HPDE6-E6E7 (cell line): Measurements from ENCODE around the gene LHFPL3.

Experiments used
- DNase-seq: peaks from one replicate; pipeline ENCODE4 v3.0.0; 2011; ENCODE audit warnings: missing footprints; ENCODE audit errors: extremely low spot score

Gene LHFPL3

GRCh38 chr7:104371216-104371979, 43.0 kb downstream of the LHFPL3 start:
- no peak for DNase-seq

GRCh38 chr7:104371980-104372357, 43.6 kb downstream of the LHFPL3 start:
- no peak for DNase-seq

- DNase-seq, result no peak
Measured at GRCh38 chr7:104382616-104383015, 54.2 kb downstream of the LHFPL3 start.

- DNase-seq, result no peak
Measured at GRCh38 chr7:104386943-104387342, 58.5 kb downstream of the LHFPL3 start.

GRCh38 chr7:104388222-104388621, 59.8 kb downstream of the LHFPL3 start:
- DNase-seq, result no peak

- DNase-seq, result no peak
Measured at GRCh38 chr7:104395162-104395561, 66.8 kb downstream of the LHFPL3 start.

DNA sequence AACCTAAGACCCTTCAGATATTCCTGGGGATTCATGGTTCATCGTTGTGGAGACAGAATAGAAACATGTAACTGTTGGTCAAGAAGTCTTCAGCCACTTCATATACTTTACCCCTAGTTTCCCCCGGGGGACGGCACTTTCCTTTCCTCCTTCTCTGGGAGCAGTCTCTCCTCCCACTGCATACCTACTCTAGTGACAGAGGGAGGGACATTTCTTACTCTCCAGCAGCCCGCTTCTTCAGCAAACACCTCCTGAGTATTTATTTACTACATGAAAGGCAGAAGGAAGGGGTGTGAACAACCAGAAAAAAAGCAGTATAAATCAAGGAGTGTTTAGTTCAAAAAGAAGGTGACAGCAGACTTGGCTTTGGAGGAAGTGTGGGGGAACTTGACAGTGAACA, 69.0 kb downstream of the LHFPL3 start:
- no peak for DNase-seq

GRCh38 chr7:104408371-104408770, 80.0 kb downstream of the LHFPL3 start:
- DNase-seq, result no peak

DNA sequence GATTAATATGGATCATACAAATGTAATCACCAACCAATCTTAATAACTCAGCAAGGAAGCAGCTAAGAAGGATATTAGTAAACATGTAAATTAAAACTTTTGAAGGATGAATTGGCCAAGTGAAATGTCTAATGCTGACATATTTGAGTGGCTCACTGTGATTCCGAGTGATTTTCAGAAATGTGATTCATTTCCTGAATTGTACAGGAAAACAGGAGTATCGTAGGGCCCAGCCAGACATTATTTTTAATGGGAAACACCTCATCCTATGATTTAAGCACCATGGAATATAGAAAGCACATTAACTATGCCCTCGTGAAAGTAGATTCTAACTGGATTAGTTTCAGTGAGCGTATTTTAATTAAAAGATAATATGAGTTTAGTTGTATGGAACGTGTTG, 82.3 kb downstream of the LHFPL3 start:
- no peak for DNase-seq

- no peak for DNase-seq
Measured at GRCh38 chr7:104412911-104413310, 84.5 kb downstream of the LHFPL3 start.

- DNase-seq, result no peak
Measured at GRCh38 chr7:104414216-104414615, 85.8 kb downstream of the LHFPL3 start.

DNA sequence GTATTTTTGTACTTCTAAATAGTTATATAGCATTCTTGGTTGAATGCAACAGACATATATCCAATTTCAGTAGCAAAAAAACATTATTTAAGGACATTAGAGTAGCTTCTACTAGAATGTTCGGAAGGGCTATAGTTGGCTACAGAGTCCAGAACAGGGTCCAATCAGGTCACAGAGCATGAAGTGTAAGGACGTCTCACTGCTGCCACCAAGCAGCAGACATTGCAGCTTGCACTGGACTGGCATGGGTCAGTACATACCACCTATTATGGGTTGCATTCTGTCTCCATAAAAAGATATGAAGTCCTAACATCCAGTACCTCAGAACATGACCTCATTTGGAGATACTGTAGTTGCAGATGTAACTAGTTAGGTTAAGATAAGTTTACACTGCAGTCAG, 87.3 kb downstream of the LHFPL3 start:
- no peak for DNase-seq

- DNase-seq, result no peak
Measured at GRCh38 chr7:104416866-104417393, 88.5 kb downstream of the LHFPL3 start.

GRCh38 chr7:104431930-104432329, 103.5 kb downstream of the LHFPL3 start:
- DNase-seq, result no peak

- DNase-seq, result no peak
Measured at GRCh38 chr7:104434129-104434528, 105.7 kb downstream of the LHFPL3 start.

GRCh38 chr7:104442481-104442880, 114.1 kb downstream of the LHFPL3 start:
- DNase-seq, result no peak

- DNase-seq, result no peak
Measured at GRCh38 chr7:104444017-104444416, 115.6 kb downstream of the LHFPL3 start.

DNA sequence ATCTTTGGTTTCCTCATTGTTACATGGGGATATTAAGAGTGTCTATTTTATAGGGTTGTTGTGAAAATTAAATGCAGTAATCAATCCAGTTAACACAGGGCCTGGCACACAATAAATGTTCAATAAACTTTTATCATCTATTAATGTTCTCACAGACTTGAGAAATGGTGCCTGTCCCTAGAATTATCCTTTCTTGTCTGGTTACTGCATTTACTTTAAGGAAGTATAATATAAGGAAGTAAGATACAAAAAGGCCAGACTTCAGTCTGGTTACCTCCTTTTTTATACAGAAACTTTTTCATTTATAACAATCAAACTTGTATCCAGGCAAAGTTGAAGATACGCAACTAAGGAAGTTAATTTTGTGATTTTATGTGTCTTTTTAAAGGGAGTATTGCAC, 117.0 kb downstream of the LHFPL3 start:
- no peak for DNase-seq

DNA sequence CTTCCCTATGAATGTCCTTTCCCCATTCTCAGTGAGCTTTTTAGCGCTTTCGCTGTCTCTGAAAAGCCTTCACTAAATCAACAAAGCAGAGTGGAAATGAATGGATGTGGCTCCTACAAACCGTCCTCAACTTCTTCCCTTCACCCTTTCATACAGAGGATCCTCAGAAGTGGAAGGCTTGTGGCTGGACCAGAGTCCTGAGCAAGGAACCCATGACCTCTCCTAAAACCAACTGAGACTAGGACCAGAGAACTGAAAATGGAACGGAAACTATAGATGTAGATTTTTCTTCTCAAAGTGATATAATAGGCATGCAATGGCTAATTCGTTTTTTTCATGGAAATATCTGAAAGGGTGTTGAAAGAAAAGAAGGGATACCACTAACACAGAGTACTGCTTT, 122.5 kb downstream of the LHFPL3 start:
- no peak for DNase-seq

GRCh38 chr7:104453190-104453589, 124.8 kb downstream of the LHFPL3 start:
- no peak for DNase-seq

DNA sequence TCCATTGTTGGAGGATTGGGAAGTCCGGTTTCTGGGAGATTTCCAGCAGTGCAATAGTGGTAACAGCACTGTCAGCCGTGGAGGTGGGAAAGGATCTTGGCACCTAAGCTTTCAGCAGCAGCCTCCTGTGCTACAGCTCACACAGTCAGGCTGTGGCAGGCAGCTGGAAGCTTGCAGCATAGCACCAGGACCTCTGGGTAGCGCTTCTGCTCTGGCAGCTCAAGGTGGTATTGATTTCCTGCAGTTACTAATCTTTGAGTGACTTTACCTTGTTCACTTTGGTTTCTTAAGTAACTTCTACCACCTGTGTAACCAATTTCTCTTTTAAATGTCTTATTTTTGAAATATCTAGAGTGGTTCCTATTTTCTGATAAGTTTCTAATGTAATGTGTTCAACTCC, 130.5 kb downstream of the LHFPL3 start:
- DNase-seq, result no peak

- DNase-seq, result no peak
Measured at GRCh38 chr7:104469166-104469820, 140.9 kb downstream of the LHFPL3 start.

DNA sequence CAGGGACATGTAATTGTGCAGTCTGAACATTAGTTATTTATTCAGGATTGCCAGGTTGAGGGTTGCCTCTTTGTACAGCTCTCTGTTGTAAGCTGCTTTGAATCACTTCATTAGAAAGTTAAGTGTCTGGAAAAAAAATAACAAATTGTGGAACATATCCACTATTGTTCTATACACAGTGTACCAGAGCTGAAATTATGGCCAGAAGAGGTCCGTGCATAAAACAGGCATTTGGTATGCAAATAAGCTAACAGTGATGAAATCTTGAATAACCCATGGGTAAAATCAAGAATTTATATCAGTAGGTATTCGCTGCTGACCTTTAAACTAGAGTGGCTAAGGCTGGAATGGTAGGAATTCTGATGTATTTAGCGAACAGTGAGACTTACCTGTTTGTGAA, 152.1 kb downstream of the LHFPL3 start:
- no peak for DNase-seq
